HUES64 (cell line): ENCODE data around the gene MAT1A.
"Not testable (repeated sequence)": the region's sequence is repeated elsewhere in the genome, so short reads cannot be mapped to it uniquely, and the experiment has no call there.

Experiments used
- H3K27ac ChIP-seq: 2 replicates; pipeline ENCODE4 v1.7.0; 2013; ENCODE audit warnings: low read depth, low read length, inconsistent platforms
- H3K27me3 ChIP-seq: 2 replicates; pipeline ENCODE4 v1.6.1; 2013; ENCODE audit warnings: mild to moderate bottlenecking, low read length; ENCODE audit not compliant: insufficient read depth
- H3K36me3 ChIP-seq: 2 replicates; pipeline ENCODE4 v1.6.1; 2013; ENCODE audit warnings: mild to moderate bottlenecking, low read length; ENCODE audit not compliant: insufficient read depth
- H3K4me1 ChIP-seq: 2 replicates; pipeline ENCODE4 v1.6.1; 2013; ENCODE audit warnings: mild to moderate bottlenecking, low read length, moderate library complexity; ENCODE audit not compliant: insufficient read depth
- H3K4me3 ChIP-seq: 2 replicates; pipeline ENCODE4 v1.5.1; 2013; ENCODE audit warnings: mild to moderate bottlenecking, low read length, moderate library complexity
- H3K9ac ChIP-seq: 2 replicates; pipeline ENCODE4 v1.6.1; 2013; ENCODE audit warnings: mild to moderate bottlenecking, low read depth, low read length
- H3K9me3 ChIP-seq: 2 replicates; pipeline ENCODE4 v1.6.1; 2013; ENCODE audit warnings: low read depth, low read length; ENCODE audit not compliant: insufficient read depth
- whole genome bisulfite sequencing: fragments of 150-250, 120-280 bp; methylation state at CpG from one replicate; pipeline ENCODE4 v1.1.7; 2013; ENCODE audit warnings: missing lambda C conversion rate; 5-methylcytosine and 5-hydroxymethylcytosine counted together

Gene MAT1A

DNA sequence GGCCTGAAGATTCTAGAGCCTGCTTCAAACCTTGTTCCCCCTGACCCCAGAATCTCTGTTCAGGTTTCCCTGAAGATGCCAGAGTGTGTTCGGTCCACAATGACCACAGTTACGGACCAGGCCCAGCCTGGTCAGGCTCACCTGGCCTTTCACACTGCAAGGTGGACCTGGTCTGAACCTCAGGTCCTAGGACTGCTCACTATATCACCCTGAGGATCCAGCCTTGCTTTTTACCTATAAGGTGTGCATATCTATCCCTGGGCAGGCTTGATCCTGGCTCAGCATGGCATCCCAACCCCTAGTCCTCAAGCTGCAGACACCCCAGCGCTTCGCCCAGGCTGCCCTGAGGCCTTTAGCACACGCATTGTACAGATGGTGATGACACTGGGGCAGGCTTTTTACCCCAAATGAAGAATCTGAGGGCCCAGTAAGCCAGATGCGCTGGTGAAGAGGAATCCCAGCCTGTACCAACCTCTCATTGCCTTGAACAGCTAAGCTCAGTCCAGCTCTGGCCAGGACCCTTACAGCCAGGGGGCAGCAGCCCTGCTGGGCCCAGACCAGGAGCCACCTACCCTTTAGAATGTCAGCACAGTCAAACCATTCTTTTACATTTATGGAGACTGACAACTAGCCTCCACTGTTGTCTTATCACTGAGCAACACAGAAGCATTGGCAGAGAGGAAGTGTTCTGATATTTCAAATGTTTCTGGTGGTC, 28.0 kb downstream of the MAT1A start:
- Histone ChIP-seq H3K27me3 (no peaks in the 10 kb centered on the region), H3K4me1 (peaks cover 16% of the 10 kb centered on the region), H3K9ac (no peak overlapping the region), H3K4me3 (no peak overlapping the region), H3K9me3 (no peaks in the 10 kb centered on the region), H3K27ac (no peak overlapping the region), H3K36me3 (no peaks in the 10 kb centered on the region)
- WGBS = 94% methylated on average over 6 of the region's 6 CpGs

DNA sequence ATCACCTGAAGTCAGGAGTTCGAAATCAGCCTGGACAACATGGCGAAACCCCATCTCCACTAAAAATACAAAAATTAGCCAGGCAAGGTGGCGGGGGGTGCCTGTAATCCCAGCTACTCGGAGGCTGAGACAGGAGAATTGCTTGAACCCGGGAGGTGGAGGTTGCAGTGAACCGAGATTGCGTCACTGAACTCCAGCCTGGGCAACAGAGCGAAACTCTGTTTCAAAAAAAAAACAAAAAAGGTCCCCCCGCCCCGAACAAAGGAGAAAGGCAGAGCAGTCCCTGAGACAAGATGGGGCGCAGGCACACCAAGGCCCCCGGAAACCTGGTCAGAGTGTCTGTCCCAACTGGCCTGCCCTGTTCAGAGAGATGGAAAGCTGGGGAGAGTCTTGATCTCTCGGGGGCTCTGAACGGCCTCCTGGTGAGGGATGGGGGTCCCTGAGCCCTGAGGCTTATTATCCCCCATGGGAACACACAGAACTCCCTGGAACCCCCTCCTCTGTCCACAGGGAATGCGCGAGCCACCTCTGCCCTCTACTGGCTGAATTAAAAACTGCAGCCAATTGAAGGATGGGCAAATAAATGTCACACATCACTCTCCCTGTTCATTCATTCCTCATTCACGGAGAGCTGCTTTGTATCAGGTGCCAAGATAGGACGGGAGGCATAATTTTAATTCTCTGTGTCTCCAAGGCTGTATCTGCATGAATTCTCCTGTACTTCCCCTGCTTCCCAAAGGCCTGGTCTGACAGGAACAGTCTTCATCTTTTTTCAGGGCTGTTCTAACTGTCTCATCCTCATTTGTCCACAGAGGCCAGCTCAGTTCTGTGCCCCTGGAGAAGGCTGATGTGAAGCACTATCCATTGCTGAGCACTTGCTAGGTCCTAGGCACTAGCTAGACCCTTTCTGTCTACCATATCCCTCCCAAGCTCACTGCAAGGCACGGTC, 28.9 kb downstream of the MAT1A start:
- no peaks in the 10 kb centered on the region for H3K27me3 ChIP-seq
- no peaks in the 10 kb centered on the region for H3K9me3 ChIP-seq
- peaks cover 7% of the 10 kb centered on the region for H3K4me1 ChIP-seq
- WGBS = 68% methylated on average over 19 of the region's 19 CpGs
- no peak overlapping the region for H3K9ac ChIP-seq
- H3K27ac ChIP-seq = no peak overlapping the region
- no peaks in the 10 kb centered on the region for H3K36me3 ChIP-seq
- no peak overlapping the region for H3K4me3 ChIP-seq

DNA sequence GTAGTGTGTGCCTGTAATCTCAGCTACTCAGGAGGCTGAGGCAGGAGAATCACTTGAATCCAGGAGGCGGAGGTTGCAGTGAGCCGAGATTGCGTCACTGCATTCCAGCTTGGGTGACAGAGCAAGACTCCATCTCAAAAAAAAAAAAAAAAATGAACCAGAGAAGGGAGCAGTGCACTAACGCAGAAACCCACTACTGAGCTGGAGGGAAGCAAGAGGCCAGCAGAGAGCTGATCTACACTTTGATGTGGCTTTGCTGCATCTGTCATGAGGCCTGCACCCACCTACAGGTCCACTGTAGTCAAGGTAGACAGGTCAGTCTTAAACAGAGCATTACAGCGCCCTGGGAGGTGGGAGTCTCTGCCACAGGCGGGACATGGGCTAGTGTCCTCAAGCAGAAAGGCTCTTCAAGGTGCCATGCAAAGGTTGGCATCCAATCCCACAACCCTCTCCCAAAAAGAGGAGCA, 30.0 kb downstream of the MAT1A start:
- Histone ChIP-seq H3K36me3 (no peaks in the 10 kb centered on the region), H3K4me1 (no peaks in the 10 kb centered on the region), H3K27me3 (no peaks in the 10 kb centered on the region), H3K27ac (no peak overlapping the region), H3K9me3 (no peaks in the 10 kb centered on the region), H3K9ac (no peak overlapping the region), H3K4me3 (no peak overlapping the region)
- WGBS = 93% methylated on average over 6 of the region's 6 CpGs

DNA sequence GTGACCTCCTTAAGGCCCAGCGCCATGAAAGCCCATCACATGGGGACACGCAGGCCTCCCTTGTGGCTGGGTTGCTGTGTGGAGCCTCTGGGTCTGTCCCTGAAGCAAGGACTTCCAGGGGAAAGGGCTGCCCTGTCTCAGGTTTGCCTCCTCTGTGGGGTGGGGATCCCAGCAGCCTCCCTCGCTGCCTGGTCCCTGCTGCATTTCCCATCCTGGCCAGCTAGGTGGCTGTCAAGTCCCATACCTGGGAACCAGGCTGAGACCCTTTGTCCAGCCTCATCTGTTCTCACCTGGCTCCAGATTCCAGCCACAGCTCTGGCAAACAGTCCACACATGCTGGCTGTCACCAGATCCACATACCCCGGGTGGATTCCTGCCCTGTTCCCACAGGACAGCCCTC, 32.7 kb downstream of the MAT1A start:
- not testable (repeated sequence) for H3K27me3 ChIP-seq, H3K9ac ChIP-seq, H3K4me3 ChIP-seq, H3K4me1 ChIP-seq, H3K36me3 ChIP-seq, H3K9me3 ChIP-seq, H3K27ac ChIP-seq
- WGBS = 19% methylated on average over 4 of the region's 4 CpGs

DNA sequence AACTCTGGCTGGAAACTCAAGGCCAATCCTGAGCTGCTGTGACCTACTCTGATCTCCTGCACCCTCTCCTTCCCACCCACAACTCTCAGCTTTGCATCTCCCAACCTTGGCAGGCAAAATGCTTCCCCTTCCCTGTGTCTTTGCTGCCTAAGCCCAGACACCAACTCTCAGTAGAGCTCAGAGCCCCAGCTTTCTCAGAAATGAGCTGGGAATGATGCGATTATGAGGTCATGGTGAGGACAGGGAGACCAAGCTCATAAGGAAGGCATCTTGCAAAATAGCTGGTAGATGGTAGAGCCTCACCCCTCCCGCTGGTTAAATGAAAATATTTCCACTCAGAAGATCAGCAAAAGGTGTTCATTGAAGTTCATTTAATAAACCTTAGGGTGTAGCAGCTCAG, 34.7 kb downstream of the MAT1A start:
- H3K27me3 ChIP-seq, H3K9me3 ChIP-seq, H3K4me1 ChIP-seq, H3K36me3 ChIP-seq, H3K27ac ChIP-seq, H3K9ac ChIP-seq, H3K4me3 ChIP-seq: not testable (repeated sequence)
- WGBS = no CpG with 5 or more reads among the region's 2 CpGs

DNA sequence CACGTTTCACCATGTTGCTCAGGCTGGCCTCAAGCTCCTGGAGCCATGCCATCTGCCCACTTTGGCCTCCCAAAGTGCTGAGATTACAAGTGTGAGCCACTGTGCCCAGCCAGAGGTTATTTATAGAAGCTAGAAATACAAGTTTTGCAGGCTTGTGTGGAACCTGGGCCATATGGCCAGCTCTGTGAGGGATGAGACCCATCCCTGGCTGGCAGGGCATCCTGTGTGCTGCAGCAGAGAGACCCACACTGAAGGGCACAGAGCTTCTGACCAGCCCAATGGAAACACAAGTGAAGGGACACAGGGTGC, 35.5 kb downstream of the MAT1A start:
- H3K4me3 ChIP-seq, H3K9me3 ChIP-seq, H3K4me1 ChIP-seq, H3K9ac ChIP-seq, H3K27ac ChIP-seq, H3K36me3 ChIP-seq, H3K27me3 ChIP-seq: not testable (repeated sequence)
- WGBS = 79% methylated on average over 1 of the region's 1 CpG

DNA sequence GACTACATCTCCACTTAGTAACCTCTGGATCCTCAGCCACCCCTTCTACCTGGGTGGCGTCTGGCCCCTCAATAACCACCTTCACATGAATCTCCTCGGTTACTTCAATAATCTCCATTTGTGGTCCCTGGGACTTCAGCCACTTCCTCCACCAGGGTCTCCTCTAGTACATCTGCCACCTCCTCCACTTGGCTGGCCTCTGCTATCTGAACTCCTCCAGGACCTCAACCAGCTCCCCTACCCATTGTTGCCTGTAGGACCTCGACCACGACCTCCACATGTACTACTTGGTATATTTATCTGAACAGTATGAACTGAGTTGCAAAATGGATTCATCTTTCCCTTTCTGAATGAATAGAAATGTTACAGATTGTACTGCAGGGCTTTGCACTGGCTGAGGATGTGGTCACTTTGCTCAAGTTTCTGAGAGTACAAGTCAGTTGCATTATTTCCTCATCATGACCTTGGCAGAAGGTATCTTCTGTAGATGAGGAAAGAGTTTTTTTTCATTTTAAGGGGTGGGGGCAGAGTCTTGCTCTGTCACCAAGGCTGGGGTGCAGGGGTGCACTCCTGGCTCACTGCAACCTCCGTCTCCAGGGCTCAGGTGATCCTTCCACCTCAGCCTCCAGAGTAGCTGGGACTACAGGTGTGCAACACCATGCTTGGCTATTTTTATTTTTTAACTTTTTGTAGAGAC, 36.0 kb downstream of the MAT1A start:
- H3K27ac ChIP-seq = no peak overlapping the region
- no peaks in the 10 kb centered on the region for H3K27me3 ChIP-seq
- no peaks in the 10 kb centered on the region for H3K9me3 ChIP-seq
- no peaks in the 10 kb centered on the region for H3K4me1 ChIP-seq
- 92% methylated on average over 3 of the region's 5 CpGs for WGBS
- no peak overlapping the region for H3K4me3 ChIP-seq
- H3K9ac ChIP-seq = no peak overlapping the region
- no peaks in the 10 kb centered on the region for H3K36me3 ChIP-seq

DNA sequence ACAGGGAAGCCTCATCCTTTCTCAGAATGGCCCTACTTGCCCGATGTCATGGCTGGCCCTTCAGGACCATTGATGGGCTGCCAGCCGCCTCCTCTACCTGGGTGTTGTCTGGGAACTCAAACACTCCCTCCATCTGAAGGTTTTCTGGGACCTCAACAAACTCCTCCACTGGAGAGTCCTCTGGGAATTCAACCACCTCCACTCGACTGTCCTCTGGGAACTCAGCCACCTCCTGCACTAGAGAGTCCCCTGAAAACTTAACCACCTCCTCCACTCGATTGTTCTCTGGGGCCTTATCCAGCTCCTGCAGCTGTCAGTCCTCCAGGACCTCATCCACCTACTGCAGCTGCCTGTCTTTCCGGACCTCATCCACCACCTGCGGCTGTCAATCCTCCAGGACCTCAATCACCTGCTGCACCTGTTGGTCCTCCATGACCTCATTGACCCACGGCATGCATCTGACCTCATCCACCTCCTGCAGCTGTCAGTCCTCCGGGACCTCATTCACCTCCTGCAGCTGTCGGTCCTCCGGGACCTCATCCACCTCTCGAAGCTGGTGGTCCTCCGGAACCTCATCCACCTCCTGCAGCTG, 37.1 kb downstream of the MAT1A start:
- no peaks in the 10 kb centered on the region for H3K9me3 ChIP-seq
- no peak overlapping the region for H3K4me3 ChIP-seq
- no peaks in the 10 kb centered on the region for H3K4me1 ChIP-seq
- H3K27me3 ChIP-seq = no peaks in the 10 kb centered on the region
- WGBS = 91% methylated on average over 12 of the region's 12 CpGs
- H3K36me3 ChIP-seq = no peaks in the 10 kb centered on the region
- H3K9ac ChIP-seq = no peak overlapping the region
- no peak overlapping the region for H3K27ac ChIP-seq

DNA sequence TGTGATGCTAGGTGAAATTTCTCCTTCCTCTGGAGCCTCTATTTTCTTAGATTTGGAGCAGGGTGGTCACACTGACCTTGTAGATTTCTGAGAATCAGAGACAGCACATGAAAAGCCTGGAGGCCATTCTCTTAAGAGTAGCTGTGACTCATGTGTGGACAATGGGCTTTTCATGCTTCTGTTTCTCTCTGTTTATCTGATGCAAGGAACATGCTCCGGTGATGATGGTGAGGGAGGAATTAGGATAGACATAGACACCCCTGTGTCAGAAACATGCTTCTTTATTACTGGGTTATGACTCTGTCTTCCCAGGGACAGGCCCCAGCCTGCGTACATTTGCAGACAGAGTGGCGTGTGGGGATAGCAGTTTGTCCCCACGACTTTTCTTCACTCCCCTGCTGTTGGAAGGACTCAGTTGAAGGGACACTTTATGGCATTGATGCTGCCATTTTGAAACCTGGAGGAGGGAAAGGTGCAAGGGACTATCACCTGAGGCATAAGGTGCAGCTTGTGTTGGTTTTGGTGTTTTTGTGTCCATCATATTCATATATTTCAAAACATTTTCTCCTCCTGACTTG, 37.7 kb downstream of the MAT1A start:
- not testable (repeated sequence) for H3K4me1 ChIP-seq, H3K27me3 ChIP-seq, H3K9ac ChIP-seq, H3K4me3 ChIP-seq, H3K36me3 ChIP-seq, H3K9me3 ChIP-seq, H3K27ac ChIP-seq
- 92% methylated on average over 3 of the region's 4 CpGs for WGBS

DNA sequence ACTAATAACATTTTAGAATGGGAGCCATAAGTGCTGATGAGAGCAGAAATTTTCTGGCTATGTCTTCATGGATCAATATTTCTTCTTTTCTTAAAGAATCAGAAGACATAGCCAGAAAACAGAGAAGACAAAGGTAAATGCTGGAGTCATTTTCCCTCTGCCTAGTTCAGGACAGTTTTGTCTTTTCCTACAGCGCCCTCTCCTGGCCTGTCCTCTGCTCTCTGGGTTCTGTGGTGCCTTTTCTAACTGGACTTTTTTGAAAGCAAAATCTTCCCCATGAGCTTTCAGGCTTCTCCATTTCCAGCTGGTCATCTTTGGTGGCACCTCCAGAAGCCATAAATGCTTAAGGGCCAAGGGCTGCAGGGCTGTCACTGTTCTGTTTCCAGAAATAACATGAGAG, 39.1 kb downstream of the MAT1A start:
- no CpG with 5 or more reads among the region's 1 CpG for WGBS
- H3K27me3 ChIP-seq, H3K4me3 ChIP-seq, H3K9me3 ChIP-seq, H3K4me1 ChIP-seq, H3K27ac ChIP-seq, H3K9ac ChIP-seq, H3K36me3 ChIP-seq: not testable (repeated sequence)

DNA sequence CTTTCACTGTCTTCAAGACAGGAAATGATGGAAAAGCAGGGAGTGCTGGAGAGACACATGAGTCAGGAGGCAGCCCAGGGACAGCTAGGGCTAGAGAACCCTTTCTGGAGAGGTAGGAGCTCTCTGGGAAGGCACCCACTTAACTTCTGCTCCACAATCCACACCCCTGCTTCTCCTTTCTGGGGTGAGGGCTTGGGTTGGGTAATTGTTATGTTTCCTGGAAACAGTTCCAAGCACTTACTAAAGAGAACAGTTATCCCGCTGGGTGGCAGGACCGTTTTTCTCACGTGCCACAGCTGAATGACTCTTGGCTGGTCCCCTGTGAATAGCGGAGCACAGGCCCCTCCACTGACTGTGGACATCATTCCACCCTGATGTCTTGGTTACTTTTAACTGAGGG, 39.6 kb downstream of the MAT1A start:
- H3K9me3 ChIP-seq, H3K36me3 ChIP-seq, H3K4me1 ChIP-seq, H3K27ac ChIP-seq, H3K4me3 ChIP-seq, H3K9ac ChIP-seq, H3K27me3 ChIP-seq: not testable (repeated sequence)
- WGBS = no CpG with 5 or more reads among the region's 4 CpGs
